ENCODE results near the gene ITFG2. TPM values are rescaled to one million over a fixed set of nuclear protein-coding genes. Genes with fewer than 3 reads are reported as not detected.

ITFG2 gene
- total RNA-seq, 1 experiment from 2014 or later = 39.2 TPM

DNA sequence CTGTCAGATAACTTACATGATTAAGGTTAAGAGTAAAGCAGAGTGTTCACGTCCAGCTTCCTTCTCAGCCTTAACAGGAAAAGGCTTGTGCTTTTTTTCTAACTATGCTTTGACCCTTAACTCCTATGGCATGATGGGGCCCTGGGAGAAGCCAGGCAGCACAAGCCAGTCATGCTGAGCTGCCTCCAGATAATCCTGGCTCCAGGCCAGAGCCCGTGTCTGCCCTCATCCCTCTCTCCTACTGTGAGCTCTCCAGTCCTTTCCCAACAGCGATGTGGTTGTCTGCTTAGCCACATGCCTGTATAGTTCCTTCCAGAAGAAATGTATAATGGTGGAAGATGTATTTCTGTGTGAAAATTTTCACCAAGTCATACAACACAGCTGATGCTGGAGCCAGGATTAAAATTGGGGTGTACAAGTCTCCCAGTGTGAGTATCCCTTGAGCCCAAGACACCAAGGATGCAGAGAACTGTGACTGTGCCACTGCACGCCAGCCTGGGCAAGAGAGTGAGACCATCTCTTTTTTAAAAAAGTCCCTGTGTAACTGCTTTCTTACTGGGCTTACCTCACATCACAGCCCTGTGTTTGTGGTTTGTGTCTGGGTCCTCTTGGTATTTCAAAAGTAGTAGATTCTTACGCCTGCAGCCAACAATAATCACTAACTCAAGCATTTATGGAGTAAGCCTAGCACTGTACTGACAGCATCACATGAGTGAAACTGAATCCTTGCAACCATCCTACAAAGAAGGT is 7.9 kb upstream of the ITFG2 start:
- Histone ChIP-seq H3K9me3 (ENCODE audit: low read depth, low read length, poor library complexity, severe bottlenecking) (no peaks in the 10 kb centered on the region), H3K4me1 (ENCODE audit: insufficient read depth, low read length, poor library complexity, severe bottlenecking) (peaks cover 4% of the 10 kb centered on the region), H3K27ac (ENCODE audit: low read depth, low read length, poor library complexity, severe bottlenecking) (no peak overlapping the region), H3K36me3 (ENCODE audit: insufficient read depth, low read length, poor library complexity, severe bottlenecking) (peaks cover 70% of the 10 kb centered on the region), H3K27me3 (replicated peaks; ENCODE audit: insufficient read depth, low read depth, low read length, poor library complexity) (no peaks in the 10 kb centered on the region), H3K4me3 (ENCODE audit: low read depth, low read length, poor library complexity, severe bottlenecking) (no peak overlapping the region)
- intact Hi-C loops (cut with micrococcal nuclease; ENCODE audit: unreplicated experiment) = no loop called here
- no TSS peak for BruUV-seq (replicated peaks)
- TF ChIP-seq, protein P1, sequence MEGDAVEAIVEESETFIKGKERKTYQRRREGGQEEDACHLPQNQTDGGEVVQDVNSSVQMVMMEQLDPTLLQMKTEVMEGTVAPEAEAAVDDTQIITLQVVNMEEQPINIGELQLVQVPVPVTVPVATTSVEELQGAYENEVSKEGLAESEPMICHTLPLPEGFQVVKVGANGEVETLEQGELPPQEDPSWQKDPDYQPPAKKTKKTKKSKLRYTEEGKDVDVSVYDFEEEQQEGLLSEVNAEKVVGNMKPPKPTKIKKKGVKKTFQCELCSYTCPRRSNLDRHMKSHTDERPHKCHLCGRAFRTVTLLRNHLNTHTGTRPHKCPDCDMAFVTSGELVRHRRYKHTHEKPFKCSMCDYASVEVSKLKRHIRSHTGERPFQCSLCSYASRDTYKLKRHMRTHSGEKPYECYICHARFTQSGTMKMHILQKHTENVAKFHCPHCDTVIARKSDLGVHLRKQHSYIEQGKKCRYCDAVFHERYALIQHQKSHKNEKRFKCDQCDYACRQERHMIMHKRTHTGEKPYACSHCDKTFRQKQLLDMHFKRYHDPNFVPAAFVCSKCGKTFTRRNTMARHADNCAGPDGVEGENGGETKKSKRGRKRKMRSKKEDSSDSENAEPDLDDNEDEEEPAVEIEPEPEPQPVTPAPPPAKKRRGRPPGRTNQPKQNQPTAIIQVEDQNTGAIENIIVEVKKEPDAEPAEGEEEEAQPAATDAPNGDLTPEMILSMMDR (conservative IDR thresholded peaks at IDR 0.05; ENCODE audit: low read depth, low read length) = no peak
- CTCF ChIA-PET = no interaction called here
- peak; percentile 45 for DNase-seq (ENCODE audit: low spot score)
- POLR2A ChIA-PET (ENCODE audit: low non-redundant PET) = no interaction called here

DNA sequence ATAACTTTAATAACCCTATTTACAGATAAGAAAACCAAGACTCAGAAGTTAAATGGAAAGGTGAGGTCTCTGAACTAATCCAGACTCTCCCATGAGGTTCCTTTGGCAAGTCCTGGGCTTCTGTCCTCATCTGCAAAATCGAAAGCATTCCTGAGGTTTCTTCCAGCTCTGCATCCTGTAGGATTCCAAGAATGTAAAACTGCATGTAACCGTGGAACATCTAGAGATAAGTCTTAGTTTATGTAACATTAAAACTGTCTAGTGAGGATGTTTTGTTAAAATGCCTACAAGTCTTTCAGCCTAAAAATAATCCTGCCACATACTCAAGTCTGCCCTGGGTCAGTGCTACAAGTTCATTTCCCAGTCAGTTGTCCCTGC is 7.3 kb upstream of the ITFG2 start:
- CTCF ChIA-PET = no interaction called here
- DNase-seq (ENCODE audit: low spot score) = no peak
- TF ChIP-seq, protein P1 (conservative IDR thresholded peaks at IDR 0.05; ENCODE audit: low read depth, low read length) = no peak
- TF ChIP-seq EZH2 (IDR thresholded peaks at IDR 0.05; ENCODE audit: borderline replicate concordance, low read depth, low read length, poor library complexity, severe bottlenecking) = no peak
- POLR2A ChIA-PET (ENCODE audit: low non-redundant PET) = no interaction called here
- no peak overlapping the region for H3K4me3 ChIP-seq (ENCODE audit: low read depth, low read length, poor library complexity, severe bottlenecking)
- peaks cover 4% of the 10 kb centered on the region for H3K4me1 ChIP-seq (ENCODE audit: insufficient read depth, low read length, poor library complexity, severe bottlenecking)
- intact Hi-C loops (cut with micrococcal nuclease; ENCODE audit: unreplicated experiment) = no loop called here
- BruUV-seq (replicated peaks) = no TSS peak
- H3K27ac ChIP-seq (ENCODE audit: low read depth, low read length, poor library complexity, severe bottlenecking) = no peak overlapping the region
- H3K36me3 ChIP-seq (ENCODE audit: insufficient read depth, low read length, poor library complexity, severe bottlenecking) = peaks cover 65% of the 10 kb centered on the region
- no peaks in the 10 kb centered on the region for H3K27me3 ChIP-seq (replicated peaks; ENCODE audit: insufficient read depth, low read depth, low read length, poor library complexity)
- no peaks in the 10 kb centered on the region for H3K9me3 ChIP-seq (ENCODE audit: low read depth, low read length, poor library complexity, severe bottlenecking)

DNA sequence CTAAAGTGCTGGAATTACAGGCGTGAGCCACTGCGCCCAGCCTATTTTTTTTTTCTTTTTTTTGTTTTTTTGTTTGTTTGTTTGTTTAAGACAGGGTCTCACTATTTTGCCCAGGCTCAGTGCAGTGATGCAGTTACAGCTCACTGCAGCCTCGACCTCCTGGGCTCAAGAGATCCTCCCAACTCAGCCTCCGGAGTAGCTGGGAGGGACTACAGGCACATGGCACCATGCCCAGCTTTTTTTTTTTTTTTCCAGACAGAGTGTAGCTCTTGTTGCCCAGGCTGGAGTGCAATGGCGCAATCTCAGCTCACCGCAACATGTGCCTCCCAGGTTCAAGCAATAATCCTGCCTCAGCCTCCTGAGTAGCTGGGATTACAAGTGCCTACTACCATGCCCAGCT is 5.8 kb upstream of the ITFG2 start:
- no peak overlapping the region for H3K27ac ChIP-seq (ENCODE audit: low read depth, low read length, poor library complexity, severe bottlenecking)
- H3K36me3 ChIP-seq (ENCODE audit: insufficient read depth, low read length, poor library complexity, severe bottlenecking) = peaks cover 49% of the 10 kb centered on the region
- intact Hi-C loops (cut with micrococcal nuclease; ENCODE audit: unreplicated experiment) = no loop called here
- ChIA-PET POLR2A (ENCODE audit: low non-redundant PET) (no interaction called here), CTCF (no interaction called here)
- H3K9me3 ChIP-seq (ENCODE audit: low read depth, low read length, poor library complexity, severe bottlenecking) = no peaks in the 10 kb centered on the region
- no peaks in the 10 kb centered on the region for H3K27me3 ChIP-seq (replicated peaks; ENCODE audit: insufficient read depth, low read depth, low read length, poor library complexity)
- no peak overlapping the region for H3K4me3 ChIP-seq (ENCODE audit: low read depth, low read length, poor library complexity, severe bottlenecking)
- DNase-seq (ENCODE audit: low spot score) = no peak
- no TSS peak for BruUV-seq (replicated peaks)
- no peak for TF ChIP-seq EZH2 (IDR thresholded peaks at IDR 0.05; ENCODE audit: borderline replicate concordance, low read depth, low read length, poor library complexity, severe bottlenecking)
- TF ChIP-seq, protein P1 (conservative IDR thresholded peaks at IDR 0.05; ENCODE audit: low read depth, low read length) = no peak
- H3K4me1 ChIP-seq (ENCODE audit: insufficient read depth, low read length, poor library complexity, severe bottlenecking) = peaks cover 5% of the 10 kb centered on the region
